ENCODE results near the gene FOXP1.

FOXP1 gene

GRCh38 chr3:71078723-71079525 is 504.6 kb downstream of the FOXP1 start:
- no peak for TF ChIP-seq POLR2A (IDR thresholded peaks at IDR 0.05; ENCODE audit: low read depth, low read length)
- TF ChIP-seq TAF1 (IDR thresholded peaks at IDR 0.05; ENCODE audit: borderline replicate concordance, low read depth, low read length), result no peak
- no peak for TF ChIP-seq POLR2AphosphoS5 (IDR thresholded peaks at IDR 0.05; ENCODE audit: low read depth, low read length)
- no peak for FAIRE-seq
- no peak for DNase-seq (ENCODE audit: insufficient read length)

- FAIRE-seq (no peak), DNase-seq (ENCODE audit: insufficient read length) (no peak)
- TF ChIP-seq TAF1 (IDR thresholded peaks at IDR 0.05; ENCODE audit: borderline replicate concordance, low read depth, low read length), result no peak
- TF ChIP-seq POLR2AphosphoS5 (IDR thresholded peaks at IDR 0.05; ENCODE audit: low read depth, low read length), result no peak
- TF ChIP-seq POLR2A (IDR thresholded peaks at IDR 0.05; ENCODE audit: low read depth, low read length), result no peak
These were observed 505.3 kb downstream of the FOXP1 start for GRCh38 chr3:71078199-71078598.

DNA sequence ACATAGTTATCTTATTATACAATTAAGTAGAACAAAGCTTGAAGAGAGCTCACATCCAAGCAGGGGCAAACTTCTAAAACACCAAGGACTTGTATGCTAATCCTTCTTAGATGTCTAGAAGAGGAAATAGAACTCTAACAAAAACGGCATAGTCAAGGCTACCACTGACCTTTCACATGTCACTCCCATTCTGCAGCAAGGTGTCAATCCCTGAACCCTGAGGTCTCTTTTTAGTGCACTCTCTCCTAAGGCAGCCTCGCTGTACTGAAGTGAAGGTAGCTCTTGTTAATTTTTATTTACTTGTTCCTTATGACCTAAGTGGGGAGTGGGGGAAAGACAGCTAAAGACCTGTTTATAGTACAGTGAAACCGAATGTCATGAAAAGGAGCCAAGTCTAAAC is 506.5 kb downstream of the FOXP1 start:
- DNase-seq (ENCODE audit: insufficient read length) (no peak), FAIRE-seq (no peak)
- TF ChIP-seq POLR2AphosphoS5 (IDR thresholded peaks at IDR 0.05; ENCODE audit: low read depth, low read length) (no peak), POLR2A (IDR thresholded peaks at IDR 0.05; ENCODE audit: low read depth, low read length) (no peak), TAF1 (IDR thresholded peaks at IDR 0.05; ENCODE audit: borderline replicate concordance, low read depth, low read length) (no peak)

DNA sequence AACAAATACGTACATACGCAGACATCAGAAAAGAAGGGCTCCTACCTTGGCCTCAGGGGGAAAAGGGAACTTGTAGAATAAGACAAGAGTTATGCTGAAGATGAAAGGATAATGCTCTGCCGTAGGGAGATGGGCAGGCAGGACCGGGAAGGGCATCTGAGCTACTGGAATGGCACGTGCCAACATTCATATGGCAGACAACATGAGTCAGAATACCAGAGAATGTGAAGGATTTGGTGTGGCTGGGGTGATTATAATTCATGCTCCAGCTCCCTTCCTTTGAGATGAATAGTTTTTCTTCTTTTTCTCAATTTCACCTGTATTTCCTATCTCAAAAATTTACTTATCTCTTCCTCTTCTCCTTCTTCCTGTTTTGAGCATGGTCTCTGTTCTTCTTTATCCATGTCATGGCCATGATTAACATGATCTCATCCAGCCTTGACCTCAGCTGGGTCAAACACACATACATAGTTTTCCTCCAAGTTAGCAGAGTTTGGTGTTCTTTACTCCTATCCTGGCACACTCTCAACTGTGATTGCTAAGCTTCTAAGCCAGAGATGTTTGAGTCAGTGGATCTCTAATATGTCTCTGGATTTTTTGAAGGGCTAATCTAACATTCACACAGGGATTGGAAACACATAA is 507.0 kb downstream of the FOXP1 start:
- TF ChIP-seq POLR2A (IDR thresholded peaks at IDR 0.05; ENCODE audit: low read depth, low read length), result no peak
- no peak for TF ChIP-seq TAF1 (IDR thresholded peaks at IDR 0.05; ENCODE audit: borderline replicate concordance, low read depth, low read length)
- TF ChIP-seq POLR2AphosphoS5 (IDR thresholded peaks at IDR 0.05; ENCODE audit: low read depth, low read length), result no peak
- FAIRE-seq, result no peak
- DNase-seq (ENCODE audit: insufficient read length), result no peak

DNA sequence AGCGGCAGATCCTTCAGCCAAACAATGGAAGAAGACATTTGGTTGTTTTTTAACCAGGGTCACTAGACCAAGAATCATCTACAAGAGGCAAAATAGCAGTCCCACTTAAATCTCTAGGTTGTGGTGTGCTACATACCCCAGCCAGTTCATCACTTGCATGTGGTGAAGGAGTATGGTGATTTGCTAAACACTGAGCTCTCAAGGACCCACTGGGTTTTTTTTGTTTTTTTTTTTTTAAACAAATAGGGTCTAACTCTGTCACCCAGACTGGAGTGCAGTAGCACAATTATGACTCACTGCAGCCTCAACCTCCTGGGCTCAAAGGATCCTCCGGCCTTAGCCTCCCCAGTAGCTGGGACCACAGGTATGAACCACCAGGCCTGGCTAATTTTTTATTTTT is 508.0 kb downstream of the FOXP1 start:
- FAIRE-seq (no peak), DNase-seq (ENCODE audit: insufficient read length) (no peak)
- TF ChIP-seq POLR2AphosphoS5 (IDR thresholded peaks at IDR 0.05; ENCODE audit: low read depth, low read length) (no peak), TAF1 (IDR thresholded peaks at IDR 0.05; ENCODE audit: borderline replicate concordance, low read depth, low read length) (no peak), POLR2A (IDR thresholded peaks at IDR 0.05; ENCODE audit: low read depth, low read length) (no peak)

DNA sequence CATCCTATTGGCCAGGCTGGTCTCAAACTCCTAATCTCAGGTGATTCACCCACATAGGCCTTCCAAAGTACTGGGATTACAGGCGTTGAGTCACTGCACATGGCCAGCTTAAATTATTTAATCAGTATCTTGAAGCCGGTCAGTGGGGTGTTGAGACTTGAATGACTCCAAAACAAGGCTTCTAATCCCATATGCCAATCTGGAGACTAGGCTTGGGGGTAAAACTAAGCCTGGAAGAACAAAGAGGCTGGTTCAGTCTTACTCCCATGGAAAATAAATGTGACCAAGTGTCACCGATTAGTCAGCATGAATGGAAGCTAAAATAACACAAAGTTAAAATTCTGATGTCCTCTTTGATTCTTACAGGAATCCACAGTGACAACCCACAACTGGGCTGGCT is 509.1 kb downstream of the FOXP1 start:
- DNase-seq (ENCODE audit: insufficient read length) (no peak), FAIRE-seq (no peak)
- TF ChIP-seq POLR2A (IDR thresholded peaks at IDR 0.05; ENCODE audit: low read depth, low read length), result no peak
- no peak for TF ChIP-seq POLR2AphosphoS5 (IDR thresholded peaks at IDR 0.05; ENCODE audit: low read depth, low read length)
- TF ChIP-seq TAF1 (IDR thresholded peaks at IDR 0.05; ENCODE audit: borderline replicate concordance, low read depth, low read length), result no peak

DNA sequence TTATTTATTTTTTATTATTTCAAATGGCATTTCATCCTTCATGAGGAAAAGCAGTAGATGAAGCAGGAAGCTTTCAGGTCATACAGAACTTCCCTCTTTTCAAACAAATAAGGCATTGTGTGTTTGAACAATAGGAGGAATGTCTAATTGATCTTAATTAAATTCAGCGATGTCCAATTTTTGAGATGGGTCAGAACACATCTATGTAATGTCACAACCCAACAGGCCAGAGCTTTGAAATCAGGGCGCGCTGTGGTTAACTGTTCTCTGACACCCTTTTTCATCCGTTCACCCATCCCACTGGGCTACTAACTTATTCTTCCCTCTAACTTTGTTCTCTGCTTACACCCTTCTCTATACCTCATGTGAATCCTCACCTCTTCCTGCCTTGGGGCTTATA is 510.5 kb downstream of the FOXP1 start:
- DNase-seq (ENCODE audit: insufficient read length) (no peak), FAIRE-seq (no peak)
- no peak for TF ChIP-seq TAF1 (IDR thresholded peaks at IDR 0.05; ENCODE audit: borderline replicate concordance, low read depth, low read length)
- no peak for TF ChIP-seq POLR2A (IDR thresholded peaks at IDR 0.05; ENCODE audit: low read depth, low read length)
- no peak for TF ChIP-seq POLR2AphosphoS5 (IDR thresholded peaks at IDR 0.05; ENCODE audit: low read depth, low read length)

DNA sequence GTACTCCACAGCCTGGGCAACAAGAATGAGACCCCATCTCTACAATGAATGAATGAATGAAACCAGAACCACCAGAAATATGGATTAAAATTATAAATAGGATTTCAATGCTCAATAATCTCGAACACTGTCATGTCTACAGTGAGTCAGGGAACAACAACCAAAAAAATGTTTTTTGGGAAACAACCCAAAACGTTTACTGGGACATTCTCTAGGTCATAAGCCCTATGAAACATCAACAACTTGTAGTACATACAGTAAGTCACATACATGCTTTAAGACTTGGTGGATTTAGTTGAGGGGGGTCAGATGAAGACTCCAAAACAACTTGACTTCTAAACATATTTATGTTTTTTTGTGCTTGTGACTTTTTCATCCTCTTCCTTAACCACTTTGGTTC is 511.2 kb downstream of the FOXP1 start:
- no peak for TF ChIP-seq TAF1 (IDR thresholded peaks at IDR 0.05; ENCODE audit: borderline replicate concordance, low read depth, low read length)
- TF ChIP-seq POLR2AphosphoS5 (IDR thresholded peaks at IDR 0.05; ENCODE audit: low read depth, low read length), result no peak
- FAIRE-seq (no peak), DNase-seq (ENCODE audit: insufficient read length) (no peak)

- no peak for DNase-seq (ENCODE audit: insufficient read length)
- no peak for FAIRE-seq
- TF ChIP-seq POLR2A (IDR thresholded peaks at IDR 0.05; ENCODE audit: low read depth, low read length) (no peak), TAF1 (IDR thresholded peaks at IDR 0.05; ENCODE audit: borderline replicate concordance, low read depth, low read length) (no peak)
These were observed 512.7 kb downstream of the FOXP1 start for GRCh38 chr3:71070497-71071463.

DNA sequence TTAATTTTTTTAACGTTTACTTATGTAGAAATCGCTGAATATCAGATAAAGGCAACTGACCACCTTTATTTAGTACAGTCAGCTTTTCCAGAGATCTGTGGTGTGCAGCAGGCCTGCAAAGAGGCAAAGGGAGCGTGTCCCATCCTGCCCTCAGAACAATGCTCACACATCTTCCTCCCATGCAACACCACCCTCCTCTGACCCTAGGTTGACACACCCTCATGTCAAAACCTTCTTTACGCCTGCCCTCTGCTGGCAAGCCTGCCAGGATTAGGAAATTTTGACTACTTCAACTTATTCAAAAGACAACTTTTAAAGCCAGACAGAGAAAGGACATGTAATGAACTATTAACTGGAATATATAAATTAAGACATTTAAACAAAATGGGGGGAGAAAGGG is 513.7 kb downstream of the FOXP1 start:
- no peak for FAIRE-seq
- no peak for DNase-seq (ENCODE audit: insufficient read length)
- TF ChIP-seq POLR2AphosphoS5 (IDR thresholded peaks at IDR 0.05; ENCODE audit: low read depth, low read length) (no peak), TAF1 (IDR thresholded peaks at IDR 0.05; ENCODE audit: borderline replicate concordance, low read depth, low read length) (no peak), POLR2A (IDR thresholded peaks at IDR 0.05; ENCODE audit: low read depth, low read length) (no peak)

- FAIRE-seq (no peak), DNase-seq (ENCODE audit: insufficient read length) (no peak)
- TF ChIP-seq POLR2AphosphoS5 (IDR thresholded peaks at IDR 0.05; ENCODE audit: low read depth, low read length) (no peak), POLR2A (IDR thresholded peaks at IDR 0.05; ENCODE audit: low read depth, low read length) (no peak), TAF1 (IDR thresholded peaks at IDR 0.05; ENCODE audit: borderline replicate concordance, low read depth, low read length) (no peak)
These were observed 515.4 kb downstream of the FOXP1 start for GRCh38 chr3:71067977-71068654.

Measured in GM12892 (cell line).